ENCODE data around the gene TNF. TPM values are rescaled to one million over a fixed set of nuclear protein-coding genes. Genes with fewer than 3 reads are reported as not detected.
A peak's percentile ranks its signal among the peaks of the same experiment; 100 is the strongest.

The TNF gene
- total RNA-seq, 5 donors from 2014 or later (not counting 1 experiment from before 2014, with no cell fraction given), result 13.8 to 28.0 (median 25.0) TPM

DNA sequence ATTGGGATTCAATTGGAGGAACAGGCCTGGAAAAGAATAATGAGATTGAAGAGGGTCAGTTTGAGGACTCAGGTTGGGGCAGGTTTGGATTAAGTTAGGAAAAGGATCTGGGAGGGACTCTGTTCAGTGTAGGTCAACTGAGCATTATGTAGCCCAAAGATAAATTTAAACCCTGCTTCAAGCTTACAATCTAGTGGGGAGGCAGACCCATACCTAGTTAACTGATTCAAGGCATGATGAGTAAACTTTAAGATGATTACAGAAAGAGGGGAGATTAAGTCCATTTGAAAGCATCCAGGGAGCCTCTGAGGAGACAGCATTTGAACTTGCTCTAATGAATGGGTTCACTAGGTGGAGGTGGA lies 14.7 kb upstream of the TNF start:
- ATAC-seq (replicated peaks in 1 of 4), result no peak
- no peaks in the 10 kb centered on the region for H3K27me3 Mint-ChIP-seq
- CTCF ChIA-PET, result interaction anchor here in 1 of 2 donors (1.6 kb wide), 1 partner anchor 10 kb away, joined by 4 read pairs; no protein-coding TSS in a partner anchor
- Histone ChIP-seq H3K4me1 (ENCODE audit: control insufficient read depth in 1 of 2, extremely low read depth in 1 of 2, insufficient read depth in 2 of 2, low read length in 2 of 2) (peaks cover 36 to 66% of the 10 kb centered on the region in 2 experiments), H3K4me3 (ENCODE audit: control insufficient read depth in 1 of 2, extremely low read depth in 1 of 2, low read length in 1 of 2) (no peak overlapping the region), H3K36me3 (ENCODE audit: control insufficient read depth in 2 of 2, extremely low read depth in 1 of 2, insufficient read depth in 1 of 2, low read length in 1 of 2) (peaks cover 0 to 18% of the 10 kb centered on the region in 2 donors), H3K9me3 (no peaks in the 10 kb centered on the region), H3K27me3 (replicated peaks in 1 of 2; ENCODE audit: control insufficient read depth in 2 of 2, extremely low read depth in 1 of 2, insufficient read depth in 2 of 2, low read length in 1 of 2) (no peaks in the 10 kb centered on the region), H3K27ac (ENCODE audit: low read length) (peak overlapping the region; percentile 81)
- H3K27ac Mint-ChIP-seq, result peak overlapping the region; percentile 91
- H3K4me1 Mint-ChIP-seq, result peaks cover 76 to 85% (median 81%) of the 10 kb centered on the region in 3 donors
- H3K9me3 Mint-ChIP-seq, result no peaks in the 10 kb centered on the region
- POLR2A ChIA-PET, result no interaction called here
- no peak for DNase-seq
- H3K4me3 Mint-ChIP-seq, result peak overlapping the region in 2 of 3 donors; percentile 66 to 92
- H3K36me3 Mint-ChIP-seq, result peaks cover 36% of the 10 kb centered on the region

DNA sequence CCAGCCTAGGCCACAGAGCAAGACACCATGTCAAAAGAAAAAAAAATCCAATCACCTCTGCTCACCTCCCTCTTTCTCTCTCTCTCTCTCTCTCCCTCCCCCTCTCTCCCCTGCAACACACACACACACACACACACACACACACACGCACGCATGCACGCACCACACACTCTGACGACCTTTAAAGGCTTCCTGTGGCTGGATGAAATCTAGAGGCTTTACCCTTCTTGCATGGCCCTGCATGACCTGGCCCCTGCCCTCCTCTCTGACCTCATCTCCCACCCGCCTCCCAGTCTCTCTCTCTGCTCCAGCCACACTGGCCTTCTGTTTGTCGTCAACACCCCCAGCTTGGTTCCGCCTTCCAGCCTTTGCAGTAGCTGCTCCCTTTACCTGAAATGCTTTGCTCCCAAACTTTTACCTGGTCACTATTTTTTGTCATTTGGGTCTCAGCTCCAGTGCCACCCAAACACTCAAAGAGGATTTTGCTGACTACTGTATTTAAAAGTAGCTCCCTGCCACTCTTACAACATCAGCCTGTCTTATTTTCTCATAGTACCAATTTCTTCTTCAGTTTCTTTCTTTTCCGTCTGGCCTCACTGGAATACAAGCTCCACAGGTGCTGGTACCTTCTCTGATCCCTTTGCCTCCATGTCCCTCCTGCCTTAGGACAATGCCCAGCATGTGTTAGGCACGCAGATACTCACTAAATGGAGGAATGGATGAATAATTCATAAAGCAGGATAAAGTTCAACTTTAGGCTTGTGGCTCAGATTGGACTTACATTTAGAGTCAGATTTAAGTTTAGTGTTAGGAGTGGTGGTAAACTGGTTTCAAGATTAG lies 7.6 kb upstream of the TNF start:
- no peak for ATAC-seq (replicated peaks in 1 of 4)
- Mint-ChIP-seq H3K27me3 (no peaks in the 10 kb centered on the region), H3K9me3 (no peaks in the 10 kb centered on the region), H3K36me3 (peaks cover 18% of the 10 kb centered on the region), H3K4me3 (peak overlapping the region in 2 of 3 donors; percentile 19 to 69), H3K27ac (peak overlapping the region; percentile 90 to 91), H3K4me1 (peaks cover 71 to 86% (median 83%) of the 10 kb centered on the region in 3 donors)
- ChIA-PET POLR2A (interaction anchor here (0.6 to 1.4 kb wide), 5 partner anchors 12 to 284 kb away, joined by 3 read pairs; partner anchors contain the start of gene DDX39B (in 1 of the 2)), CTCF (interaction anchor here (1.0 to 2.4 kb wide), 7 partner anchors 10 to 31 kb away, joined by 3 to 10 read pairs (median 6); partner anchors contain the start of gene DDX39B (in 1 of the 2))
- Histone ChIP-seq H3K27ac (ENCODE audit: low read length) (peak overlapping the region; percentile 94), H3K4me3 (ENCODE audit: control insufficient read depth in 1 of 2, extremely low read depth in 1 of 2, low read length in 1 of 2) (no peak overlapping the region), H3K27me3 (replicated peaks in 1 of 2; ENCODE audit: control insufficient read depth in 2 of 2, extremely low read depth in 1 of 2, insufficient read depth in 2 of 2, low read length in 1 of 2) (no peaks in the 10 kb centered on the region), H3K36me3 (ENCODE audit: control insufficient read depth in 2 of 2, extremely low read depth in 1 of 2, insufficient read depth in 1 of 2, low read length in 1 of 2) (peaks cover 0 to 8% of the 10 kb centered on the region in 2 donors), H3K9me3 (no peaks in the 10 kb centered on the region), H3K4me1 (ENCODE audit: control insufficient read depth in 1 of 2, extremely low read depth in 1 of 2, insufficient read depth in 2 of 2, low read length in 2 of 2) (peaks cover 38 to 68% of the 10 kb centered on the region in 2 experiments)
- peak in 3 of 35 experiments; percentile 32 to 52 (median 32) for DNase-seq
- 41% methylated on average over 4 of the region's 9 CpGs for WGBS (ENCODE audit: insufficient coverage)

DNA sequence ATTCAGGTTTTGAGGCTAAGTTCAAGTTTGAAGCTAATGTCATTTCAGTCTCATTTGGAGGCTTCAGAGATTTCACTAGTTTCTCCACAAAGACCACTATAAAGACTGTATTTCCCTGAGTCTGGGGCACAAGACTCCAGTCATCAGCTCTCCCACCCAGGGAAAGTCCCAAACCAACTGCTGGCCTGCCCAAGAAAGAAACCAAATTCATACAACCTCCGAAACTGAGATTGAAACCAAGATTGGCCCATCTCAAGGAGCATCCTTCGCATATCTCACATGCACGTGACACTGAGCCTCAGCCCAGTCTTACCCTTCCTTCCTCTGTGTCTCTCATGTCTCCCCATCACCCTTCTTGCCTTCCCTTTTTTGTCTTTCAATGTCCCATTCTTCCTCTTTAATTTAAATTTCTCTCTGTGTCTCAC lies 6.8 kb upstream of the TNF start:
- Mint-ChIP-seq H3K27ac (peak overlapping the region; percentile 90 to 91), H3K27me3 (no peaks in the 10 kb centered on the region), H3K4me3 (peak overlapping the region in 2 of 3 donors; percentile 19 to 69), H3K9me3 (no peaks in the 10 kb centered on the region), H3K4me1 (peaks cover 74 to 88% (median 85%) of the 10 kb centered on the region in 3 donors), H3K36me3 (peaks cover 12% of the 10 kb centered on the region)
- H3K36me3 ChIP-seq (ENCODE audit: control insufficient read depth in 2 of 2, extremely low read depth in 1 of 2, insufficient read depth in 1 of 2, low read length in 1 of 2), result peaks cover 0 to 8% of the 10 kb centered on the region in 2 donors
- no peaks in the 10 kb centered on the region for H3K9me3 ChIP-seq
- ATAC-seq (replicated peaks in 1 of 4) (peak; percentile 54 to 71 (median 56)), DNase-seq (peak in 34 of 35 experiments; percentile 30 to 94 (median 66))
- no peak overlapping the region for H3K4me3 ChIP-seq (ENCODE audit: control insufficient read depth in 1 of 2, extremely low read depth in 1 of 2, low read length in 1 of 2)
- no peaks in the 10 kb centered on the region for H3K27me3 ChIP-seq (replicated peaks in 1 of 2; ENCODE audit: control insufficient read depth in 2 of 2, extremely low read depth in 1 of 2, insufficient read depth in 2 of 2, low read length in 1 of 2)
- ChIA-PET CTCF (interaction anchor here (1.0 to 2.9 kb wide), 8 partner anchors 9 to 30 kb away, joined by 3 to 10 read pairs (median 6); partner anchors contain the start of genes DDX39B (in 1 of the 2) and LTB (in 1 of the 2)), POLR2A (interaction anchor here (0.7 to 1.4 kb wide), 3 partner anchors 12 to 27 kb away, joined by 3 read pairs; partner anchors contain the start of gene DDX39B (in 1 of the 2))
- peak overlapping the region; percentile 94 for H3K27ac ChIP-seq (ENCODE audit: low read length)
- H3K4me1 ChIP-seq (ENCODE audit: control insufficient read depth in 1 of 2, extremely low read depth in 1 of 2, insufficient read depth in 2 of 2, low read length in 2 of 2), result peaks cover 46 to 76% of the 10 kb centered on the region in 2 experiments
- WGBS (ENCODE audit: insufficient coverage), result 0% methylated on average over 3 of the region's 3 CpGs

DNA sequence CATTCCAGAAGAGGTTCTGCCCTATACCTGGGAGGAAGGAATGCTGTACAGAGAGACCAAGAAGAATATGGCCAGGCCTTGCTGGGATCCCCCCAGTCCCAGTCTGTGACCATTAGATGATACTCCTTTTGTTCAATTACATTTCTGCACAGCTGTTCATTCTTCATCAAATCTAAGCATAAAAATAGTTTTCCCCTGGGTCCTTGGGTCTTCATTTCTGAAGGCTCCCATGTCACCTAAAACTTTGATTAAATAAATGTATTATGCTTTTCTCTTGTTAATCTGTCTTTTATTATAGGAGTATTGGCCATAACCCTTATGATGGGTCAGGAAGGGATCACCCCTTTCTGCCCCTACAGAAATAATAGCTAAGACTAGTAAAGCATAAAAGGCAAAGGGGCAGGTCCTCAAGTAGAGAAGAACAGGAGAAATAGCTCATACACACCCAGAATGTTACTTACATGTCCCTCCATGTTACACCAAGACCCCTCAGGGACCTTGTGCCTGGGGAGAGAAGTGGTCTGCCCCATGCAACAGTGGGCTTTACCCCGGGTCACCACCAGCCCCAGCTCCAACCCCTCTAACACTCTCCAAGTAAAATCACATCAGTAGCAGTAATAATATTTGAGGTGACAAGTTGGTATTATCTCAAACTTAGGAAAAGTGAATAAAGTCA lies 5.4 kb upstream of the TNF start:
- peak overlapping the region; percentile 90 to 91 for H3K27ac Mint-ChIP-seq
- H3K27me3 Mint-ChIP-seq, result no peaks in the 10 kb centered on the region
- H3K9me3 Mint-ChIP-seq, result no peaks in the 10 kb centered on the region
- Histone ChIP-seq H3K27me3 (replicated peaks in 1 of 2; ENCODE audit: control insufficient read depth in 2 of 2, extremely low read depth in 1 of 2, insufficient read depth in 2 of 2, low read length in 1 of 2) (no peaks in the 10 kb centered on the region), H3K4me1 (ENCODE audit: control insufficient read depth in 1 of 2, extremely low read depth in 1 of 2, insufficient read depth in 2 of 2, low read length in 2 of 2) (peaks cover 51 to 90% of the 10 kb centered on the region in 2 experiments), H3K9me3 (no peaks in the 10 kb centered on the region), H3K4me3 (ENCODE audit: control insufficient read depth in 1 of 2, extremely low read depth in 1 of 2, low read length in 1 of 2) (no peak overlapping the region), H3K36me3 (ENCODE audit: control insufficient read depth in 2 of 2, extremely low read depth in 1 of 2, insufficient read depth in 1 of 2, low read length in 1 of 2) (peaks cover 0 to 4% of the 10 kb centered on the region in 2 donors), H3K27ac (ENCODE audit: low read length) (peak overlapping the region; percentile 94)
- no peak overlapping the region for H3K4me3 Mint-ChIP-seq
- no CpG with 5 or more reads among the region's 1 CpG for WGBS (ENCODE audit: insufficient coverage)
- POLR2A ChIA-PET, result interaction anchor here (0.7 kb wide), 2 partner anchors 9 to 83 kb away, joined by 4 to 5 read pairs; no protein-coding TSS in a partner anchor
- no peak for DNase-seq
- peaks cover 80 to 92% (median 91%) of the 10 kb centered on the region in 3 donors for H3K4me1 Mint-ChIP-seq
- H3K36me3 Mint-ChIP-seq, result peaks cover 4% of the 10 kb centered on the region
- no peak for ATAC-seq (replicated peaks in 1 of 4)
- CTCF ChIA-PET, result interaction anchor here (0.8 to 2.9 kb wide), 6 partner anchors 10 to 29 kb away, joined by 3 to 10 read pairs (median 6); partner anchors contain the start of gene LTB (in 1 of the 2)

DNA sequence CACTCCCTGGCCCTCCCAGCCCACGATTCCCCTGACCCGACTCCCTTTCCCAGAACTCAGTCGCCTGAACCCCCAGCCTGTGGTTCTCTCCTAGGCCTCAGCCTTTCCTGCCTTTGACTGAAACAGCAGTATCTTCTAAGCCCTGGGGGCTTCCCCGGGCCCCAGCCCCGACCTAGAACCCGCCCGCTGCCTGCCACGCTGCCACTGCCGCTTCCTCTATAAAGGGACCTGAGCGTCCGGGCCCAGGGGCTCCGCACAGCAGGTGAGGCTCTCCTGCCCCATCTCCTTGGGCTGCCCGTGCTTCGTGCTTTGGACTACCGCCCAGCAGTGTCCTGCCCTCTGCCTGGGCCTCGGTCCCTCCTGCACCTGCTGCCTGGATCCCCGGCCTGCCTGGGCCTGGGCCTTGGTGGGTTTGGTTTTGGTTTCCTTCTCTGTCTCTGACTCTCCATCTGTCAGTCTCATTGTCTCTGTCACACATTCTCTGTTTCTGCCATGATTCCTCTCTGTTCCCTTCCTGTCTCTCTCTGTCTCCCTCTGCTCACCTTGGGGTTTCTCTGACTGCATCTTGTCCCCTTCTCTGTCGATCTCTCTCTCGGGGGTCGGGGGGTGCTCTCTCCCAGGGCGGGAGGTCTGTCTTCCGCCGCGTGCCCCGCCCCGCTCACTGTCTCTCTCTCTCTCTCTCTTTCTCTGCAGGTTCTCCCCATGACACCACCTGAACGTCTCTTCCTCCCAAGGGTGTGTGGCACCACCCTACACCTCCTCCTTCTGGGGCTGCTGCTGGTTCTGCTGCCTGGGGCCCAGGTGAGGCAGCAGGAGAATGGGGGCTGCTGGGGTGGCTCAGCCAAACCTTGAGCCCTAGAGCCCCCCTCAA lies 3.1 kb upstream of the TNF start, which contains the start of gene LTA:
LTA (plus strand) TSS at position 249 of the 871 bp plus-strand sequence; CDS start at position 703, 454 bp downstream.
- ChIA-PET POLR2A (no interaction called here), CTCF (interaction anchor here in 1 of 2 donors (1.0 to 1.4 kb wide), 2 partner anchors 26 to 31 kb away, joined by 3 read pairs; partner anchors contain the start of gene DDX39B)
- ATAC-seq (replicated peaks in 1 of 4) (peak; percentile 71 to 75 (median 72)), DNase-seq (peak in 34 of 35 experiments; percentile 58 to 86 (median 78))
- Mint-ChIP-seq H3K4me1 (peaks cover 96 to 99% (median 97%) of the 10 kb centered on the region in 3 donors), H3K9me3 (no peaks in the 10 kb centered on the region), H3K27ac (peak within 1 kb of the TSS; percentile 98 to 100), H3K27me3 (no peaks in the 10 kb centered on the region), H3K4me3 (peak within 1 kb of the TSS; percentile 91 to 99 (median 96)), H3K36me3 (peaks cover 7% of the 10 kb centered on the region)
- H3K4me1 ChIP-seq (ENCODE audit: control insufficient read depth in 1 of 2, extremely low read depth in 1 of 2, insufficient read depth in 2 of 2, low read length in 2 of 2), result peaks cover 62 to 93% of the 10 kb centered on the region in 2 experiments
- H3K27ac ChIP-seq (ENCODE audit: low read length), result peak within 1 kb of the TSS; percentile 92
- H3K4me3 ChIP-seq (ENCODE audit: control insufficient read depth in 1 of 2, extremely low read depth in 1 of 2, low read length in 1 of 2), result peak within 1 kb of the TSS; percentile 51 to 65
- WGBS (ENCODE audit: insufficient coverage), result 0% methylated on average over 18 of the region's 27 CpGs
- peaks cover 0 to 2% of the 10 kb centered on the region in 2 donors for H3K36me3 ChIP-seq (ENCODE audit: control insufficient read depth in 2 of 2, extremely low read depth in 1 of 2, insufficient read depth in 1 of 2, low read length in 1 of 2)
- no peaks in the 10 kb centered on the region for H3K27me3 ChIP-seq (replicated peaks in 1 of 2; ENCODE audit: control insufficient read depth in 2 of 2, extremely low read depth in 1 of 2, insufficient read depth in 2 of 2, low read length in 1 of 2)
- no peaks in the 10 kb centered on the region for H3K9me3 ChIP-seq

Measured in T-cell (primary cell).